Fibroblast of gingiva (primary cell): Measurements from ENCODE around the gene MCM7.

Experiments
- DNase-seq: peaks from one replicate; pipeline ENCODE4 v3.0.0-alpha.2; 2011; ENCODE audit warnings: low read depth

MCM7 gene

GRCh38 chr7:100122568-100122967, 21.4 kb upstream of the MCM7 start:
- no peak for DNase-seq

DNA sequence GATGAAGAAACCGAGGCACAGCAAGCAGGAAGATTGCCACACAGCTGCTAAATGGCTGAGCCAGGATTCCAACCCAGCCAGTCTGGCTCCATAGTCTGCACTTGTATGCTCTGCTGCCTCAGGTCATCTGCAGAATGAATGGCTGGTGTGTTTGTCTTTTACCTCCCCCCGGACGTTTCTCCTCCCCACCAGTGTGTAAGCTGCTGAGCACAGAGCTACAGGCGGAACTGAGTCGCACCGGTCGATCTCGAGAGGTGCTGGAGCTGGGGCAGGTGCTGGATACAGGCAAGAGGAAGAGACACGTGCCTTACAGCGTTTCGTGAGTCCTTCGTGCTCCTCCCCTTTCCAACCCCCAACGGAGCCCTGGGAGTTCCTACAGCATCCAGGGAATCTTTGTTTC, 20.9 kb upstream of the MCM7 start:
- no peak for DNase-seq

DNA sequence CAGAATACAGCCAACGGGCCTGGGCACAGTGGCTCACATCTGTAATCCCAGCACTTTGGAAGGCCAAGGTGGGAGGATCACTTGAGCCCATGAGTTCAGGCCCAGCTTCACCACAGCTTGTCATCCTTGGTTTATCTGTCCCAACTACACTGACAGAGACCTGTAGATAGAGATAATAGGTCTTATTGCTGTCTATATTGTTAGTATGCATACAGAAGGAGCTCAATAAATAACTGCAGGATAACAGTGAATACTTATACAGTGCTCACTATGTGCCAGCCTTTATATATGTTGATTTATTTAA, 19.5 kb upstream of the MCM7 start:
- DNase-seq: no peak

DNA sequence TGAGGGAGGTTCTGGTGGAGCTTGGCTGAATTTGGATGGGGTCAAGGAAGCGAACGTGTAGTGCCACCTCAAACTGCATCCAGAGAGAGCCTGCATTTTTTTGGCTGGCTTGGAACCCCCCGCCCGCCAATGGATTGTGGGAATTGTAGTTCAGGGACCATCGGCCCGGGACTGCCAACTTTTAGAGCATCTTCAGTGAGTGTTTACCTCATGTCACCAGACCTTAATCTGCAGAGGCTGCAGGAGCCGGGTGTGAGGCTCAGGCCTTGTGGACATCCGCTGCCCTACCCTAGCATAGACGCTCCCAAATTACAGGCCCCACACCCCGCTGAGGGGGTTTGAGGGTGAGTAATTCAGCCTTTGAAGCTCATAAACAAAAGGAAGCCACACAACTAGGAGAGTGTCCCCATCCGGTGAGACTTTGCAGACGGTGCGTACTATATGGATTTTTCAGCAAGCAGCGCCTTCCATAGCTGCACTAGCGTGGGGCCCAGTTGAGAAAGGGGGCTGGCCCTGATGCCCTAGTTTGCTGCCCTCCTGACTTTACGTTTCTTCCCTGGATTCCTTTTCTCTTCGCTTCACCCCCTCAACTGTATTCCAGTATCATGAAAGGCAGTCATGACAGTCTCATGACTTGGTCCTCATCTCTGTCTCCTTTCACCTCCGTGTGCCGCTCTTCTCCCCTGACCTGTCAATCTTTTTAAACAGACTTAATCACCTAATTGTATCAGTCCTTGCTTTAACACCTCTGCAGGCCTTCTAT, 19.0 kb upstream of the MCM7 start:
- peak; percentile 58 for DNase-seq

DNA sequence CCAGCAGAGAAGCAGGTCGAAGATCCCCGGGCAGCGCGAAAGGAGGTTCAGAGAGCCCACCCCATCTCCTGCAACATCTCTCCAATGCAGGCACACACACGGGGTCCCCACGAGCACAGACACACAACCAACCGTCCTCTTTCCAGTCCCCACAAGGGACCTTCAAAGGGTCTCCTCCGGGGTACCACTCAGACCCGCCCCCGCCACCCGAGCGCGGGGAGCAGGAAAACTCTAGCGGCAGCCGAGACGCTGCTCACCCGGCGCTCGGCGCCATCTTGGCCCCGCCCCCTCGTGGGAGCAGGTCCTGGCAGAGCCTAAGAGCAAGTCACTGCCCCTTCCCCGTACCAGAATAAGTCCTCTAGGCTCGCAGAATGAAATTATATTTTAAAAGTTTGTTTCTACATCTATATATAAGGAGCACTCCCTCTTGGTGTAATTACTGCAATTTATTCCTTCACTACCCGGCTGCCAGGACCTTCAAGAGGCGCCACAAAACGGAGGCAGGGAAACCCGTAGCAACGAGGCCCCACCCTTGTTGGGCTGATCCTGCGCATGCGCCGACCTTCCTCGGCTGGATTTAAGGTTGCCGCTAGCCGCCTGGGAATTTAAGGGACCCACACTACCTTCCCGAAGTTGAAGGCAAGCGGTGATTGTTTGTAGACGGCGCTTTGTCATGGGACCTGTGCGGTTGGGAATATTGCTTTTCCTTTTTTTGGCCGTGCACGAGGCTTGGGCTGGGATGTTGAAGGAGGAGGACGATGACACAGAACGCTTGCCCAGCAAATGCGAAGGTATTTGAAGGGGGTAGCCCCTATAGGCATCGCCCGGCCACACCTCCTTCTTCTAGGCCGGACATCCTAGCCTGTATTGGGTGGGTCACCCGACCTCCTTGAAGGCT, 18.1 kb upstream of the MCM7 start, which contains the start of the genes CNPY4 and TAF6:
Gene CNPY4 (plus strand): TSS at position 563 of the 898 bp plus-strand sequence. CDS start 111 bp downstream, at position 674.
Gene TAF6 (minus strand): TSS at position 287 of the 898 bp plus-strand sequence. CDS start 5,149 bp downstream, outside the sequence.
- peak; percentile 93 for DNase-seq

GRCh38 chr7:100118388-100119071, 17.3 kb upstream of the MCM7 start:
- no peak for DNase-seq

DNA sequence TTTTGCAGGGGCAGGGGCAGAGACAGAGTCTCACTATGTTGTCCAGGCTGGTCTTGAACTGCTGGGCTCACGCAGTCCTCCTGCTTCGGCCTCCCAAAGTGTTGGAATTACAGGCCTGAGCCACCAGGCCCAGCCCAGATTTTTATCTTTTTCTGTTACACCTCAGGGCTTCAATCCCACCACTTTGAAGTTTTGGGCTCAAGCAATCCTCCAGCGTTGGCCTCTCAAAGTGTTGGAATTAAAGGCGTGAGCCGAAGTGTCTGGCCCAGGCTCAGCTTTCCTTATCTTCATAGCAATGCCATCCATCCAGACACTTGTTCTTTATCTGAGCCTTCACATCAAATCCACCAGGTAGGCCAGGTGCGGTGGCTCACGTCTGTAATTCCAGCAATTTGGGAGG, 13.8 kb upstream of the MCM7 start:
- no peak for DNase-seq

DNA sequence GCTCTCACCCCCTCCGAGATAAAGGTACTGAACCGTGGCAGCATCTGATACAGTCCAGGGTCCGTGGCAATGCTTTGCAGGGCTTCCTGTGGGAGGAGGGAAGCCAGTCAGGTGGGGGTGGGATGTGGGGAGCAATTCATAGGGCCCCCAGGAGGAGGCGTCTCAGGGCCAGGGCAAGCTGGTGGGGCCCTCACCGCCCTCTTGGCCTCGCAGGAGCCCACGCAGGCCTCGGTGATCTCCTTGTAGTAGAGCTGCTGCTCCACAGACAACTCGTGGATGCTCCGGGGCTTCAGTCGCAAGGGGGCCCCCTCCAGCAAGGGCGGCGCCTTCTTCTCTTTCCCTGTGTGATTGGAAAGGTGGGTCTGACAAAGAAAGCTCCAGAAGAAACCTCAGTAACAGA, 10.7 kb upstream of the MCM7 start:
- no peak for DNase-seq

GRCh38 chr7:100111156-100111555, 10.0 kb upstream of the MCM7 start:
- DNase-seq: no peak

GRCh38 chr7:100109521-100110163, 8.4 kb upstream of the MCM7 start:
- no peak for DNase-seq

GRCh38 chr7:100107890-100108289, 6.7 kb upstream of the MCM7 start:
- DNase-seq: no peak

DNA sequence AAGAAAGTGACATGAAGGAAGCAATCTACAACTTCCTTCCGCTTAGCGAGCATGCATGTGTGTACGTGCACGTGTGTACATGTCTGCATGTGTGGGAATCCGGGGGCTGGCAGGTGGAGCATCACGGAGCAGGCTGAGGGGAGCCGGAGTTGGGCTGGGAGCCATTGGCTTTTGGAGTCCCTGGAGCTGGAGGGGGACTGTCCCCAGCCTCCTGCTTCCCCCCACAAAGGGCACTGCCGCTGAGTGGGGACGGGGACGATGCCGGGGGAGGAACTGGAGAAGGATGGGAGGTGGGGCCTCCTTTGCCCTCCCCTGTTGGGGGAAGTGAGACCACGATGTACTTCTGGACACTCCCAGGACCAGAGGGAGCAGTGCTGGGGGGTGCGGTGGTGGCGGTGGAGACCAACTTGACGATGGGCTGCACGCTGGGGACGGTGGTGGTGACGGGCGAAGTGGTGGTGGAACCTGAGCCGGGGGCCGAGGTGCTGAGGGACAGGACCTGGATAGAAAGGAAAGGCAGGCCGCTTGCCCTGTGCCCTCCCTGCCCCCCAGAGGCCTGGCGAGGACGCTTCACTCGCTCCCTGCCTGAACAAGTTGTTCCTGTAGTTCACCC, 6.0 kb upstream of the MCM7 start:
- DNase-seq: no peak

DNA sequence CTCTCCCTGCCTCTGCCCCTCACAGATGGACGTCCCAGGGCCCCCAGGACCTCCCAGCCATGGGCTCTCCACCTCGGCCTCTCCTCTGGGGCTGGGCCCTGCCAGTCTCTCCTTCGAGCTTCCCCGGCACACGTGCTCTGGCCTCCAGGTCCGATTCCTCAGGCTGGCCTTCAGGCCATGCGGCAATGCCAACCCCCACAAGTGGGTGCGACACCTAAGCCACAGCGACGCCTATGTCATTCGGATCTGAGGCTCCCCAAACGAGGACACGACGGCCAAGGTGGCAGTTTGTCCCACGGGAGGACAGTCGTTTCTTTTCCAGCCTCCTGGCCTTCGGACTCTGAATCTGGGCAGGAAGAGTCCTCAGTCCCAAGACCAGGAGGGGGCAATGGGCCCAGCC, 5.4 kb upstream of the MCM7 start:
- no peak for DNase-seq

GRCh38 chr7:100105534-100105933, 4.3 kb upstream of the MCM7 start:
- DNase-seq: no peak

- no peak for DNase-seq
Measured at GRCh38 chr7:100102950-100103840, 2.0 kb upstream of the MCM7 start.

DNA sequence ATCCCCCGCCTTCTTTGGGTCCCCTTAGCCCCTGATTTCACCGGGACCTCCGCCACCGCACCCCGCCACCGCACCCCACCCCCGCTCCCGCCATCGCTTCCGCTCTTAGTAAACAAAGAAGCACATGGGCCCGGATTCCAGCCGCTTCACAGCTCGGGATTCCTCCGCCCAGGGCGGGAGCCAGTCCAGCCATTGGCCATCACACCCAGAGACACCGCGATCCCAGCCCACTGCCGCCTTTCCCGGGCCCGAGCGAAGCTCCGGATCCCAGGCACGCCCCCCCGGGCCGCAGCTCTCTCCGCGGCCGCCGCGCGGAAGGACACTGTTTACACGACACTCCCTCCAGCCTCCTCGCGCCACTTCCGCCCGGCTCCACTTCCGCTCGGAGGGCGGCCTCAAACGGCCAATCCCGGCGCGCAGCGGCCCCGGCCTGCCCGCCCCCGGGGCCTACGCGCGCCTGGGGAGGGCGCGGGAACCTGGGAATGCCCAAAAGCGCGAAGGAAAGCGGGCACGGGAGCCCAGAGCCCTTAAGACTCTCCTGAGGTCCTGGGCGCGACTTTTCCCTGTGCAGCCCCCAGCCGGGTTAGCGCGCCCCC, 679 bp downstream of the MCM7 start:
- DNase-seq: peak; percentile 100

GRCh38 chr7:100099452-100099851, 1.7 kb downstream of the MCM7 start:
- DNase-seq: no peak

DNA sequence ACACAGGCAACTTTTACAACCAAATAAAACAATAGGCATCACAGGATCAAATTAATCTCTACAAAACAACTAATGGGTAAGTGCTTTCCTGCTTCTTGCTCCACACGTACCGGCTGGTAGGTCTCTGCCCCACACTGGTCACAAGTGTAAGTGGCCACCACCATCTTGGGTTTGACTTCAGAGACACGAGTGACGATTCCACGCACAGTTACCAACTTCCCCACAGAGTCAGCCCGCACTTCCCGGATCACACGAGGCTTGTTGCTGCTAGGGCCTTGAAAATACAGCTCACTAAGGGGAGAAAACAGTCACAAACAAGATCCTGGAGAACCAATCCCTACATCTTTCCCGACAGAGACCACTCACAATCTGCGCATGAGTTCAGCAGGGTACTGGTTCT, 2.3 kb downstream of the MCM7 start:
- DNase-seq: no peak

DNA sequence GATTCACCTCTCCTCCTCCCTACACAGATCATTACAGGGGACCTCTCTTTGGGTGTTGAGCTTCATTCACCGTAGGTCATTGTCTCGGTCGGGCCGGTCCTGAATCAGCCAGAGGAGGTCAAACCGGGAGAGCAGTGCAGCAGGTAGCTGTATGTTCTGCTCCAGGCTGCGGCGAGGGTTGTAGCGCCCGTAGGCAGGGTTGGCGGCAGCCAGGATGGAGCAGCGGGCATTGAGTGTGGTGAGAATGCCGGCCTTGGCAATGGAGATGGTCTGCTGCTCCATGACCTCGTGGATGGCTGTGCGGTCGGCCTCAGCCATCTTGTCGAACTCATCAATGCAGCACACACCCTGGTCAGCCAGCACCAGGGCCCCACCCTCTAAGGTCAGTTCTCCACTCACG, 5.5 kb downstream of the MCM7 start:
- no peak for DNase-seq

DNA sequence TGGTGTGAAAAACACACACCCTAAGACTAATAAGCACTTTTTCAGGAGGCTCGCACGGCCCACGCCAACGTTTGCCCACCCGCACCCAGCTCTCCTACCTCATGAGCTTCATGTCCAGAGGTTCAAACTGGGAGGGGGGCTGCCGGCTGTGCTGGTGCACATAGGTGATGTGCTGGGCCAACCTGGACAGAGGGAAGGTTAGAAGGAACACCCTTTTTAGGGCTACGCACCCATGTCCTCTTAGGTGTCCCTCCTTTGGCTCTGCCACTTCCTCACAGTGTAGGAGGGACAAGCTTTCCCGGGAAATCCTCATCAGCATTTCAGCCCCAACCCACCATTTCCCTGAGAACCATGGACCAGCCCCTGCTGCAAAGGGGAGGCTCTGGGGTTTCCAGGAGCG, 5.9 kb downstream of the MCM7 start:
- no peak for DNase-seq
